C4-2B (cell line): ENCODE data around the gene TICRR.

ENCODE experiments used
- CTCF ChIP-seq: fragments of 450-650 bp; conservative IDR thresholded peaks from 2 replicates; pipeline ENCODE4 v1.5.1; 2017; ENCODE audit warnings: mild to moderate bottlenecking
- ZFX ChIP-seq: fragments of 450-650 bp; IDR thresholded peaks from 2 replicates; pipeline ENCODE4 v1.6.1; 2017

DNA sequence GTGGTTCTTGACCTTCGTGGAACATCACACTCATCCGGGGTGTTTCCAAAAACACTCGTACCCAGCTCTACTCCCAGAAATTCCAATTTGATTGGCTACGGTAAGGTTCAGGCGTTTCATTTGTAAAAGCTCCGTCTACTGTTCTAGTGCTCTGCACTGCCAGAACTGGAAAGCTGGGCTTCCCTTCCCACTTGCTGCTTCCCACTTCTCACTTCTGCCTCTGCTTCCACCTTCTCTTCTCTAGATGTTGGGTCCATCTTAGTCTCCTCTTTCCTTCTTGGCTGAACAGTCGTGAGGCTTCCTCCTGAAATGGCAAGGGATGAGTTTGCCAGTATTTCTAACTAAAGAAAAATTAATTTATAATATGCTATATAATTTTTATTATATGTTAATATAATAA, 49.1 kb upstream of the TICRR start:
- TF ChIP-seq CTCF (no peak), ZFX (no peak)
